Memory B cell (primary cell): ENCODE measurements around the gene KIAA0513.

Experiments
- ATAC-seq: fragments of 150-1000 bp; cut with Tn5 transposase; 2 replicates; pipeline ENCODE4 v1.10.0; 2021; ENCODE audit warnings: low read depth, mild to moderate bottlenecking, moderate library complexity
- DNase-seq, 2 donors: peaks; one replicate each; pipeline ENCODE4 v3.0.0; 2022; ENCODE audit warnings: low spot score in 2 of 2
- H3K27ac Mint-ChIP-seq: one replicate; pipeline ENCODE4 v1.8.0; 2022; ENCODE audit warnings: mild to moderate bottlenecking, moderate library complexity, mixed read lengths
- H3K27me3 Mint-ChIP-seq: one replicate; pipeline ENCODE4 v1.8.0; 2022; ENCODE audit warnings: mixed read lengths
- H3K36me3 Mint-ChIP-seq: one replicate; pipeline ENCODE4 v1.8.0; 2022; ENCODE audit warnings: mild to moderate bottlenecking, mixed read lengths
- H3K4me1 Mint-ChIP-seq: one replicate; pipeline ENCODE4 v1.8.0; 2022; ENCODE audit warnings: mixed read lengths
- H3K4me3 Mint-ChIP-seq: one replicate; pipeline ENCODE4 v1.8.0; 2022; ENCODE audit warnings: mild to moderate bottlenecking, moderate library complexity, mixed read lengths
- H3K9me3 Mint-ChIP-seq: one replicate; pipeline ENCODE4 v1.8.0; 2022; ENCODE audit warnings: mixed read lengths

KIAA0513 gene

DNA sequence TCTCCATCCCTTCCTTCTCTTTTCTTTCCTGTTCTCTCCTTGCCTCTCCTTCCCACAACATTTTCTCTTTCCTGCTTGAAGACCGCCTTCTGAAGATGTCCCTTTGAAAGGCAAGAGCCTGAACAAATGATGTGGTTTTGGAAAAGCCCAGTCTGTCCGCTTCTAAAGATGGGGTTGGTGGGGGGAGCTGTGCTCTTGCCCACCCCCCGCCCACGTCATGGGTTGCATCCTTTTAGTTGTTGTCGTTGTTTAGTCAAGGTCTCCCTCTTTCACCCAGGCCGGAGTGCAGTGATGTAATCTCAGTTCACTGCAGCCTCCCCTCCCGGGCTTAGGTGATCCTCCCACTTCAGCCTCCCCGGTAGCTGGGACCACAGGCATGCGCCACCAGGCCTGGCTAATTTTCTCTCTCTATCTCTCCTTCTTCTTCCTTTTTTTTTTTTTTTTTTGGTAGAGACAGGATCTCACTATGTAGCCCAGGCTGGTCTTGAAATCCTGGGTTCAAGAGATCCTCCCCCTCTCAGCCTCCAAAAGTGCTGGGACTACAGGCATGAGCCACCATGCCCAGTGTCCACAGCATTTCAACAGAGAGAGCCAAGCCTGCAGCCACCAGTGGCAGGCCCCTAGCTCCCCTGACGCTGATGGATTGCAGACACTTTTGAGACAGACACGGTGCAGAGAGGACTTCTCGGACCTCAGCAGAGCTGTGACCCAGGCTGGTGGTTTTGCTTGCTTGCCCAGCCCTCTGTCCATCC lies 110.7 kb downstream of the KIAA0513 start:
- peaks cover 24% of the 10 kb centered on the region for H3K27me3 Mint-ChIP-seq

GRCh38 chr16:85138825-85139627 lies 111.4 kb downstream of the KIAA0513 start:
- no peak for ATAC-seq
- Mint-ChIP-seq H3K9me3 (no peaks in the 10 kb centered on the region), H3K4me3 (no peak overlapping the region), H3K4me1 (peaks cover 11% of the 10 kb centered on the region), H3K27ac (no peak overlapping the region), H3K36me3 (peaks cover 2% of the 10 kb centered on the region), H3K27me3 (peaks cover 27% of the 10 kb centered on the region)
- DNase-seq: no peak

More for the DNA sequence above, 110.7 kb downstream of the KIAA0513 start:
- peak overlapping the region; percentile 6 for H3K4me3 Mint-ChIP-seq
- no peak overlapping the region for H3K27ac Mint-ChIP-seq
- peaks cover 2% of the 10 kb centered on the region for H3K36me3 Mint-ChIP-seq
- peaks cover 11% of the 10 kb centered on the region for H3K4me1 Mint-ChIP-seq
- no peaks in the 10 kb centered on the region for H3K9me3 Mint-ChIP-seq
- DNase-seq: no peak
- no peak for ATAC-seq

DNA sequence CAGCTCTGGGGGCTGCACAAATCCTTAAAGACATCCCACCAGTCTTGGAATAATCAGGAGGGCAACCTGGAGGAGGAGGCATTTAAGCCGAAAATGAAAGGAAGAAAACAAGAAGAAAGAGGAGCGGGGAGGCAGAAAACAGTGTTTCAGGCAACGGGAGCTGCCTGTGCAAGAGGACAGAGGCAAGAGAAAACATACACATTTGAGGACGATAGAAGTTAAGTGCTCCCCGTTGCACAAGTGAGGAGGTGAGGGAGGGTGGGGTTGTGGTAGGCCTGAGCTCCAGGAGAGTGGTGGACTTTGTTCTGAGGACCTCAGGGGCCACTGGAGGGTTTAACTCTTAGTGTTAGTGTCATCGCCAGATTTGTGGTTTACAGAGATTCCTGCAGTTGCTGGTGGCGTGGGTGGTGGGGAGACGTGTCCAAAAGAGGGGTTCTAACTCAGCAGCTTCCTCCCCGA lies 112.3 kb downstream of the KIAA0513 start:
- peaks cover 11% of the 10 kb centered on the region for H3K4me1 Mint-ChIP-seq
- H3K4me3 Mint-ChIP-seq: no peak overlapping the region
- peaks cover 27% of the 10 kb centered on the region for H3K27me3 Mint-ChIP-seq
- DNase-seq (no peak), ATAC-seq (no peak)
- no peaks in the 10 kb centered on the region for H3K9me3 Mint-ChIP-seq
- H3K36me3 Mint-ChIP-seq: peaks cover 2% of the 10 kb centered on the region
- no peak overlapping the region for H3K27ac Mint-ChIP-seq

DNA sequence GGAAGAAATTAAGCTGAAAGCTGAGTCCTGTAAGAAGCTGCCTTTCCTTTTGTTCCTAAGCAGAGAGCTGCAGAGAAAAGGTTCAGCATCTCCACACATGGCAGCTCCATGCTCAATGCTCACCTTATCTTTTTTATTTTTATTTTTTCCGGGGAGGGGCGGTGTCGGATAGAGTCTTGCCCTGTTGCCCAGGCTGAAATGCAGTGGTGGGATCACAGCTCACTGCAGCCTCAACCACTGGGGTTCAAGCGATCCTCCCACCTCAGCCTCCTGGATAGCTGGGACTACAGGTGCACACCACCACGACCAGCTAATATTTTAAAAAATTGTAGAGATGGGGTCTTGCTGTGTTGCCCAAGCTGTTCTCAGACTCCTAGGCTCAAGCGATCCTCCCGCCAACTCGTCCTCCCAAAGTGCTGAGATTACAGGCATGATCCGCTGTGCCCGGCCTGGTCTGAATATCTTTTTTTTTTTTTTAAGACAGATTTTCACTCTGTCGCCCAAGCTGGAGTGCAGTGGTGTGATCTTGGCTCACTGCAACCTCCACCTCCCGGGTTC lies 112.9 kb downstream of the KIAA0513 start:
- H3K4me3 Mint-ChIP-seq: no peak overlapping the region
- peaks cover 11% of the 10 kb centered on the region for H3K4me1 Mint-ChIP-seq
- no peak for DNase-seq
- H3K9me3 Mint-ChIP-seq: no peaks in the 10 kb centered on the region
- no peak overlapping the region for H3K27ac Mint-ChIP-seq
- peaks cover 30% of the 10 kb centered on the region for H3K27me3 Mint-ChIP-seq
- no peak for ATAC-seq
- peaks cover 2% of the 10 kb centered on the region for H3K36me3 Mint-ChIP-seq

GRCh38 chr16:85141491-85142128 lies 114.0 kb downstream of the KIAA0513 start:
- Mint-ChIP-seq H3K4me3 (no peak overlapping the region), H3K27ac (no peak overlapping the region), H3K36me3 (peaks cover 2% of the 10 kb centered on the region), H3K9me3 (no peaks in the 10 kb centered on the region), H3K4me1 (peaks cover 8% of the 10 kb centered on the region), H3K27me3 (peaks cover 30% of the 10 kb centered on the region)
- ATAC-seq: no peak
- no peak for DNase-seq

DNA sequence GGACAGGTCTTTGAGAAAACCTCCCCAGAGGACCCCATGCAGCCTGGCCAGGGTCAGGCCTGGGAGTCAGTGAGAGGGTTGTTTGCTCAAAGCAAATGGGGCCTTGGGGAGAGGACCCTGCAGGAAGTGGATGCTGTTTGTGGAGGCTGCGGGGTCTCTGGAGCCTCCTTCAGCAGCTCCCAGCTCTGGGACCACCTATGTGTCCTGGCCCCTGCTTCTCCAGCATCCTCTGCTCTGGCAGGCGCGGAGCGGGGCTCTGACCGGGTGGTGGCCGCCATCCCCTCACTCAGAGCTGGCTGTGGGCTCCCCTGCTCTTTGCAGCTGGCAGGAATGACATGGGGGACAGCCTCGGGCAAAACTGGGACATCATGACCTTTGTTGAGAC lies 114.5 kb downstream of the KIAA0513 start:
- DNase-seq (no peak), ATAC-seq (no peak)
- Mint-ChIP-seq H3K36me3 (peaks cover 2% of the 10 kb centered on the region), H3K4me1 (peaks cover 5% of the 10 kb centered on the region), H3K9me3 (no peaks in the 10 kb centered on the region), H3K4me3 (no peak overlapping the region), H3K27ac (no peak overlapping the region), H3K27me3 (peaks cover 30% of the 10 kb centered on the region)

DNA sequence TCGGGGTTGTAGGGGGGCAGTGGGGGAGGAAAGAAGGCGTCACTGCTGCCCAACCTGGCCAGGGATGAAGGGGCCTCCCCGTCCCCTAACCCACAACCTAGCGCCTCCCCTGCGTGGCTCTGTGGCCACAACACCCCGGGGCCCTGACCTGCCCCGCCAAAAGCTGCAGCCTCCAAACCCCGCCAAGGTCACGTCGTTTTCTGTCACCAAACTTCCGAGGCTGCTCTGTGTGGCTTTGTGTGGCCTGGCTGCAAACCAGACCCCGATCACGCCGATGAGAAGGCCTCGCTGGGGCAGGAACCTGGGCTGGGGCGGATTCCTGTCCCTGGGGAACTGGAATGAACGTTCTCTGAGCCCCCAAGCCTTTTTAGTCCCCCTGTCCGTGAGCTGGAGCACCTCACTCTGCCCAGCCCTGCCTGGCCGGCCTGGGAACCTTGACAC lies 115.2 kb downstream of the KIAA0513 start:
- peaks cover under 1% of the 10 kb centered on the region for H3K36me3 Mint-ChIP-seq

More for the DNA sequence above, 115.2 kb downstream of the KIAA0513 start:
- Mint-ChIP-seq H3K27me3 (peaks cover 31% of the 10 kb centered on the region), H3K9me3 (no peaks in the 10 kb centered on the region), H3K27ac (no peak overlapping the region), H3K4me1 (peaks cover 2% of the 10 kb centered on the region), H3K4me3 (no peak overlapping the region)
- ATAC-seq (no peak), DNase-seq (no peak)
